Prostate gland (tissue), 2 donors: Measurements from ENCODE around the gene RALA.

Source experiments
- CTCF ChIP-seq, 4 experiments: fragments of 200-600 bp in 2 of 4; fragments of 450-650 bp in 2 of 4; sonication (generic) in 2 of 4; IDR thresholded peaks; 1 replicate in 3 of 4; 2 replicates in 1 of 4; pipeline ENCODE4 v1.5.1; 2016 to 2019; ENCODE audit warnings: antibody characterized with exemption in 4 of 4, mild to moderate bottlenecking in 2 of 4, moderate library complexity in 2 of 4
- POLR2A ChIP-seq: fragments of 450-650 bp; IDR thresholded peaks from one replicate; pipeline ENCODE4 v1.6.1; 2016; ENCODE audit warnings: antibody characterized with exemption, mild to moderate bottlenecking

- no peak for TF ChIP-seq CTCF (IDR thresholded peaks at IDR 0.05)
- TF ChIP-seq POLR2A: no peak
Measured at GRCh38 chr7:39721345-39721744, 98.0 kb downstream of the RALA start.
